Measurements from ENCODE around the gene ZNF768. TPM values are rescaled to one million over a fixed set of nuclear protein-coding genes. Genes with fewer than 3 reads are reported as not detected.

ZNF768 gene
- total and polyA plus RNA-seq, 2 of the 13 experiments (the other 11 are each of a cell fraction or from before 2014, with no cell fraction given) = 26.7 to 34.4 TPM

DNA sequence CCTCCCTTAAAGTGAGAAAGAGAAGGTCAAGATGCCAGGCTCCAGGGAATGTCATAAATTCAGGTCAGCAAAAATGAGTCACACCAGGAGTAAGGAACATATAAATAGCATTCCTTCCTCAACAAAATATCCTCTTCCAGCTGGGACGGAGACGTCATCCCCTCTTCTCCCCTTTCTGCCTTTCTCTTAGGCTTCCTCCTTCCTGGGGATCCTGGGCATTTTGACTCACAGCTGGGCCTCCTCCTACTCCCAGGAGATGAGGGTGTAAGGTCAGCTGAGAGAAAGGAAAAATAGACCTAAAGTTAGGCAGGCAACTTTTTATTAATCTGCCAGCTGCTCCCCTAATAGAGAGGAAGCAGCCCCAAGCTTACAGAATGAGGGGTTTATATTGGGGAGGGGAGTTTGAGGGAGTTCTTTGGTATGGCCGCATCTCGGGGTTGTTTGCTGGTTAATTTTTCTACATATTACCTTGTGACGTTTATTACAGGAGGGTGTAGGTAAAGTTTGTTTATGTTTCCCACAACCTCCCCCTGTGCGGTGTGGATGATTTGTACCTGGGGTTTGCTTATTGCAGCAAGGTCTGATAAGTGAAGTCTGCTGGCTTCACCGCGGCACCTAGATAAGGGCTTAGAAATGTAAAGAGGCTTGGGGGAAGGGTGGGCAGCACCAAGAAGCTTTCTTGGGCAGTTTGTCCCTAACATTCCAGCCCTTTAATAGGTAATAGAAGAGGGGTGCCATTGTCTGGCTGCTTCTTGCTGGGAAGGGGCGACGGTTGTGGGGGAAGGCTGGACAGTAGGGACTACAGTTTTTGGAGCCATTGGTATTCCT is 15.3 kb upstream of the ZNF768 start (continued):
- TF ChIP-seq ARID4A (CRISPR knock-in tag; IDR thresholded peaks at IDR 0.05; ENCODE audit: borderline replicate concordance) = 0 out of 2 replicates have a peak, but pooled peaks have one; percentile 1
- TF ChIP-seq ZFP41 (CRISPR knock-in tag; IDR thresholded peaks at IDR 0.05; ENCODE audit: borderline replicate concordance) = no peak
- no peak for TF ChIP-seq STAT5B (CRISPR knock-in tag; IDR thresholded peaks at IDR 0.05)
- 0 out of 2 replicates have a peak, but pooled peaks have one; percentile 41 for TF ChIP-seq ISL2 (CRISPR knock-in tag; IDR thresholded peaks at IDR 0.05)
- TF ChIP-seq PRMT3 (CRISPR knock-in tag; IDR thresholded peaks at IDR 0.05; ENCODE audit: borderline replicate concordance, low read depth) = 0 out of 2 replicates have a peak, but pooled peaks have one; percentile 17
- no peak for TF ChIP-seq ARHGAP35 (CRISPR knock-in tag; IDR thresholded peaks at IDR 0.05; ENCODE audit: borderline replicate concordance)
- no peak for TF ChIP-seq ZNF678 (CRISPR knock-in tag; IDR thresholded peaks at IDR 0.05)
- peak; percentile 31; the same call in 1 of the 2 replicates for TF ChIP-seq RXRB (CRISPR knock-in tag; IDR thresholded peaks at IDR 0.05; ENCODE audit: borderline replicate concordance)
- no peak for TF ChIP-seq CREB1 (IDR thresholded peaks at IDR 0.05)
- TF ChIP-seq CREB1 (CRISPR knock-in tag; IDR thresholded peaks at IDR 0.05) = peak; percentile 61; the same call in 1 of the 2 replicates
- TF ChIP-seq ZNF33A (CRISPR knock-in tag; IDR thresholded peaks at IDR 0.05; ENCODE audit: borderline replicate concordance) = 0 out of 2 replicates have a peak, but pooled peaks have one; percentile 27
- TF ChIP-seq ZNF230 (CRISPR knock-in tag; IDR thresholded peaks at IDR 0.05) = 0 out of 2 replicates have a peak, but pooled peaks have one; percentile 18
- no peak for TF ChIP-seq SNAPC2 (CRISPR knock-in tag; IDR thresholded peaks at IDR 0.05)
- TF ChIP-seq CENPT (CRISPR knock-in tag; IDR thresholded peaks at IDR 0.05; ENCODE audit: low read depth) = no peak
- 0 out of 2 replicates have a peak, but pooled peaks have one; percentile 68 for TF ChIP-seq ZNF136 (CRISPR knock-in tag; IDR thresholded peaks at IDR 0.05; ENCODE audit: low read depth)
- TF ChIP-seq, protein P1, sequence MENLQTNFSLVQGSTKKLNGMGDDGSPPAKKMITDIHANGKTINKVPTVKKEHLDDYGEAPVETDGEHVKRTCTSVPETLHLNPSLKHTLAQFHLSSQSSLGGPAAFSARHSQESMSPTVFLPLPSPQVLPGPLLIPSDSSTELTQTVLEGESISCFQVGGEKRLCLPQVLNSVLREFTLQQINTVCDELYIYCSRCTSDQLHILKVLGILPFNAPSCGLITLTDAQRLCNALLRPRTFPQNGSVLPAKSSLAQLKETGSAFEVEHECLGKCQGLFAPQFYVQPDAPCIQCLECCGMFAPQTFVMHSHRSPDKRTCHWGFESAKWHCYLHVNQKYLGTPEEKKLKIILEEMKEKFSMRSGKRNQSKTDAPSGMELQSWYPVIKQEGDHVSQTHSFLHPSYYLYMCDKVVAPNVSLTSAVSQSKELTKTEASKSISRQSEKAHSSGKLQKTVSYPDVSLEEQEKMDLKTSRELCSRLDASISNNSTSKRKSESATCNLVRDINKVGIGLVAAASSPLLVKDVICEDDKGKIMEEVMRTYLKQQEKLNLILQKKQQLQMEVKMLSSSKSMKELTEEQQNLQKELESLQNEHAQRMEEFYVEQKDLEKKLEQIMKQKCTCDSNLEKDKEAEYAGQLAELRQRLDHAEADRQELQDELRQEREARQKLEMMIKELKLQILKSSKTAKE (CRISPR knock-in tag; IDR thresholded peaks at IDR 0.05; ENCODE audit: borderline replicate concordance) = peak; percentile 57; the same call in 1 of the 2 replicates
- TF ChIP-seq ZNF44 (CRISPR knock-in tag; IDR thresholded peaks at IDR 0.05) = 0 out of 2 replicates have a peak, but pooled peaks have one; percentile 53
- TF ChIP-seq CHD4 (IDR thresholded peaks at IDR 0.05; ENCODE audit: borderline replicate concordance, low read length) = no peak
- no peak for TF ChIP-seq ZFAT (CRISPR knock-in tag; conservative IDR thresholded peaks at IDR 0.05)
- peak; percentile 23; the same call in 1 of the 2 replicates for TF ChIP-seq MED1 (CRISPR knock-in tag; IDR thresholded peaks at IDR 0.05)
- 0 out of 2 replicates have a peak, but pooled peaks have one; percentile 17 for TF ChIP-seq ZNF556 (CRISPR knock-in tag; IDR thresholded peaks at IDR 0.05; ENCODE audit: borderline replicate concordance)
- TF ChIP-seq ZNF160 (CRISPR knock-in tag; IDR thresholded peaks at IDR 0.05) = no peak
- TF ChIP-seq ZNF430 (CRISPR knock-in tag; IDR thresholded peaks at IDR 0.05) = peak; percentile 23; the same call in 1 of the 2 replicates
- peak; percentile 3; the same call in 1 of the 2 replicates for TF ChIP-seq IRF2 (CRISPR knock-in tag; IDR thresholded peaks at IDR 0.05)

Measured in HepG2 (cell line).